Keratinocyte (primary cell): ENCODE data around the gene SLC45A2. TPM values are rescaled to one million over a fixed set of nuclear protein-coding genes. Genes with fewer than 3 reads are reported as not detected.

Experiments
- DNase-seq: peaks from one replicate; pipeline ENCODE4 v3.0.0-alpha.2; 2011; ENCODE audit warnings: low read depth, missing footprints, low spot score
- FAIRE-seq: peaks from 2 replicates; lab custom pipeline; 2011; peaks lifted over from hg19 to GRCh38; lab: Jason Lieb, UNC
- H2AFZ ChIP-seq: 2 replicates; pipeline ENCODE4 v1.6.0; 2012; ENCODE audit warnings: low read length, control low read depth, inconsistent platforms; ENCODE audit not compliant: control insufficient read depth
- H3K27ac ChIP-seq: 2 replicates; pipeline ENCODE4 v1.5.1; 2011; ENCODE audit warnings: low read length; ENCODE audit not compliant: control insufficient read depth, insufficient read depth
- H3K27me3 ChIP-seq: 3 replicates; pipeline ENCODE4 v1.6.0; 2011; ENCODE audit warnings: low read length; ENCODE audit not compliant: control insufficient read depth, insufficient read depth; ENCODE audit errors: extremely low read depth
- H3K36me3 ChIP-seq, 2 experiments: 2 replicates in 1 of 2; 3 replicates in 1 of 2; pipeline ENCODE4 v1.5.1; 2011; ENCODE audit warnings: low read length in 2 of 2, mild to moderate bottlenecking in 1 of 2; ENCODE audit not compliant: control insufficient read depth in 2 of 2, insufficient read depth in 2 of 2; ENCODE audit errors: extremely low read depth in 1 of 2
- H3K4me1 ChIP-seq: 3 replicates; pipeline ENCODE4 v1.5.1; 2011; ENCODE audit warnings: low read length; ENCODE audit not compliant: control insufficient read depth, insufficient read depth; ENCODE audit errors: extremely low read depth
- H3K4me2 ChIP-seq: 3 replicates; pipeline ENCODE4 v1.6.0; 2011; ENCODE audit warnings: low read depth, low read length; ENCODE audit not compliant: control insufficient read depth, insufficient read depth; ENCODE audit errors: extremely low read depth
- H3K4me3 ChIP-seq, 3 experiments: fragments of 200-600 bp in 1 of 3; sonication (generic) in 1 of 3; 2 replicates in 2 of 3; 3 replicates in 1 of 3; pipeline ENCODE4 v1.5.1; 2011 to 2016; ENCODE audit warnings: low read length in 3 of 3, mild to moderate bottlenecking in 3 of 3, control low read depth in 2 of 3, inconsistent platforms in 1 of 3, low read depth in 1 of 3, mixed read lengths in 1 of 3, mixed run types in 1 of 3, moderate library complexity in 1 of 3; ENCODE audit not compliant: control insufficient read depth in 2 of 3, insufficient read depth in 2 of 3; ENCODE audit errors: extremely low read depth in 1 of 3
- H3K79me2 ChIP-seq: 2 replicates; pipeline ENCODE4 v1.6.0; 2012; ENCODE audit warnings: low read length; ENCODE audit not compliant: control insufficient read depth, insufficient read depth
- H3K9ac ChIP-seq: 3 replicates; pipeline ENCODE4 v1.6.0; 2011; ENCODE audit warnings: low read length; ENCODE audit not compliant: control insufficient read depth, insufficient read depth; ENCODE audit errors: extremely low read depth
- H3K9me1 ChIP-seq: 3 replicates; pipeline ENCODE4 v1.6.0; 2011; ENCODE audit warnings: low read length; ENCODE audit not compliant: control insufficient read depth, insufficient read depth; ENCODE audit errors: extremely low read depth
- H3K9me3 ChIP-seq: 2 replicates; pipeline ENCODE4 v1.5.1; 2012; ENCODE audit warnings: low read depth, low read length; ENCODE audit not compliant: control insufficient read depth
- H4K20me1 ChIP-seq: 3 replicates; pipeline ENCODE4 v1.6.0; 2011; ENCODE audit warnings: low read length; ENCODE audit not compliant: control insufficient read depth, insufficient read depth; ENCODE audit errors: extremely low read depth
- CTCF ChIP-seq, 3 experiments: IDR thresholded peaks in 1 of 3; conservative IDR thresholded peaks in 1 of 3; optimal IDR thresholded peaks in 1 of 3; 2 replicates in 2 of 3; 3 replicates in 1 of 3; pipeline versions ENCODE3 to v1.5.1; 2011; ENCODE audit warnings: low read length in 3 of 3, mild to moderate bottlenecking in 3 of 3, moderate library complexity in 2 of 3, control low read depth in 1 of 3, inconsistent platforms in 1 of 3; ENCODE audit not compliant: insufficient read depth in 2 of 3; ENCODE audit errors: extremely low read depth in 1 of 3
- EZH2 ChIP-seq: IDR thresholded peaks from one replicate; pipeline ENCODE4 v1.6.1; 2012; ENCODE audit warnings: inconsistent platforms, mild to moderate bottlenecking, low read length, moderate library complexity
- dilution Hi-C: fragments of 300-500 bp; cut with MboI; formaldehyde crosslinking; loops from one replicate; pipeline ENCODE4 v1.7.0; 2020; ENCODE audit warnings: low sequenced_read_pairs; ENCODE audit not compliant: extremely low pct_ligation_motif_present
- polyA plus RNA-seq, 5 experiments: library from polyadenylated mRNA; depleted of rRNA in 3 of 5; stranded (reverse) in 3 of 5; stranded (forward) in 1 of 5; unstranded in 1 of 5; fragments of >200 nt; gene quantifications; 1 replicate in 1 of 5; 2 replicates in 3 of 5; 3 replicates in 1 of 5; pipeline versions ENCODE4 v1.2.1 to v1.2.3, GENCODE V29; 2011 to 2012; ENCODE audit warnings: missing spikeins in 2 of 5, low read depth in 1 of 5, low replicate concordance in 1 of 5

Gene SLC45A2
- polyA plus RNA-seq, 1 donor (not counting 4 experiments of a cell fraction or from before 2014, with no cell fraction given): 0.04 TPM

- Histone ChIP-seq H3K4me3 (no peak overlapping the region), H3K27me3 (no peaks in the 10 kb centered on the region), H2AFZ (no peak overlapping the region), H3K36me3 (peaks cover 5 to 13% of the 10 kb centered on the region in 2 experiments), H3K4me2 (no peak overlapping the region), H3K9me3 (no peaks in the 10 kb centered on the region), H3K4me1 (peaks cover 13% of the 10 kb centered on the region), H3K79me2 (peaks cover 2% of the 10 kb centered on the region), H3K9me1 (no peaks in the 10 kb centered on the region), H3K9ac (no peak overlapping the region), H3K27ac (no peak overlapping the region), H4K20me1 (no peaks in the 10 kb centered on the region)
- DNase-seq (no peak), FAIRE-seq (no peak)
- TF ChIP-seq EZH2 (no peak), CTCF (optimal IDR thresholded peaks at IDR 0.05 in 1 of 3, IDR thresholded peaks at IDR 0.05 in 1 of 3, conservative IDR thresholded peaks at IDR 0.05 in 1 of 3; ENCODE audit: extremely low read depth in 1 of 3, insufficient read depth in 2 of 3, low read length in 3 of 3) (no peak)
- dilution Hi-C loops: no loop called here
Measured at GRCh38 chr5:34002629-34003328, 18.3 kb upstream of the SLC45A2 start.

GRCh38 chr5:34001241-34001841 is 16.8 kb upstream of the SLC45A2 start:
- Histone ChIP-seq H3K9me1 (no peaks in the 10 kb centered on the region), H4K20me1 (no peaks in the 10 kb centered on the region), H2AFZ (no peak overlapping the region), H3K79me2 (no peaks in the 10 kb centered on the region), H3K4me3 (no peak overlapping the region), H3K4me1 (peaks cover 4% of the 10 kb centered on the region), H3K4me2 (no peak overlapping the region), H3K36me3 (peaks cover 5 to 13% of the 10 kb centered on the region in 2 experiments), H3K27me3 (no peaks in the 10 kb centered on the region), H3K9me3 (no peaks in the 10 kb centered on the region), H3K27ac (no peak overlapping the region), H3K9ac (no peak overlapping the region)
- FAIRE-seq: no peak
- no peak for DNase-seq
- dilution Hi-C loops: no loop called here
- no peak for TF ChIP-seq CTCF (optimal IDR thresholded peaks at IDR 0.05 in 1 of 3, IDR thresholded peaks at IDR 0.05 in 1 of 3, conservative IDR thresholded peaks at IDR 0.05 in 1 of 3; ENCODE audit: extremely low read depth in 1 of 3, insufficient read depth in 2 of 3, low read length in 3 of 3)
- TF ChIP-seq EZH2: no peak
